HG03439 (cell line): ENCODE data around the gene AHSA1.
"Not testable (repeated sequence)": the region's sequence is repeated elsewhere in the genome, so short reads cannot be mapped to it uniquely, and the experiment has no call there.

Experiments
- ATAC-seq: cut with Tn5 transposase; IDR thresholded peaks from one replicate; pipeline ENCODE4 v1.9.1; 2021; ENCODE audit warnings: mild to moderate bottlenecking, moderate library complexity; ENCODE audit not compliant: unreplicated experiment

The AHSA1 gene

DNA sequence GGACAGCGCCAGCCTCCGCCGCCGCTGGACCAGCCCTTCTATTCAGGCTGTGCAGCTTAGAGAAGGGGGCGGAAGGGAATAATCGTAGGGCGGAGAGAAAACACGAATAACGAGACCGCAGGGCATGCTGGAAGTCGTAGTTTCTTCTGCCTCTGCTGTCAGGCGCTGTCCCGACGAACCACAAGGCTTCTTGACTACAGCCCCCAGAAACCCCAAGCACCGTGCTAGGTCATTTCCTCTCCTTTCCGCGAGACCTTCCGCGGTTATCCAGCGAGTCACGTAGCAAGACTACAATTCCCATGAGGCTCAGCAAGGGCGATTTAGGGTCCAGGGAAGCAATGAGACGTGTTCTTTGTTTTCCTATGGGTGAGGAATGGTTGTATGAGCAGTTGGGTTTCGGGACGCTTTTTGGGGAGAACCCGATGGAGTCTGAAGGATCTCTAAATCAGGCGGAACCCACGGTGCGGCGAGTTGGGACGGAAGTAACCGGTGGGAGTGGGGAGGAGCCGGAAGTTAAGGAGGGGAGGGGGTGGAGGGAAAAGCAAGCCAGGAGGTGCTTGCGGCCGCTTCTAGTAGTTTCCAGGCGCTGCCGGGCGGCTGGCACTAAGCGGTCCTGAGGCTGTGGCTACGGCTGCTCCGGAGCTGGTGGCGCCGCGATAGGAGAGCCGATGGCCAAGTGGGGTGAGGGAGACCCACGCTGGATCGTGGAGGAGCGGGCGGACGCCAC, at the start of gene AHSA1, which contains the start of gene VIPAS39:
Gene AHSA1, plus strand, starts transcription at position 572 of the 727 bp plus-strand sequence. Its CDS starts 97 bp downstream, at position 669.
Gene VIPAS39, minus strand, starts transcription at position 80 of the 727 bp plus-strand sequence. CDS start 3,499 bp downstream, outside the sequence.
- peak; percentile 91 for ATAC-seq

DNA sequence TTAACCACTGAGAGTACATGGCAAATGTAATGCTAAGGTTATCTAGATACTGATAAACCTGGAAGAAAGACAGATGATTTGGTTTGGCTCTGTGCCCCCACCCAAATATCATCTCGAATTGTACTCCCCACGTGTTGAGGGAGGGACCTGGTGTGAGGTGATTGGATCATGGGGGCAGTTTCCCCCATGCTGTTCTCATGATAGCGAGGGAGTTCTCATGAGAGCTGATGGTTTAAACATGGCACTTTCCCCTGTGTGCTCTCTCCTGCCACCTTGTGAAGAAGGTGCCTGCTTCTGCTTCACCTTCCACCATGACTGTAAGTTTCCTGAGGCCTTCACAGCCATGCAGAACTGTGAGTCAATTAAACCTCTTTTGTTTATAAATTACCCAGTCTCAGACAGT, 48.8 kb upstream of the AHSA1 start:
- no peak for ATAC-seq

DNA sequence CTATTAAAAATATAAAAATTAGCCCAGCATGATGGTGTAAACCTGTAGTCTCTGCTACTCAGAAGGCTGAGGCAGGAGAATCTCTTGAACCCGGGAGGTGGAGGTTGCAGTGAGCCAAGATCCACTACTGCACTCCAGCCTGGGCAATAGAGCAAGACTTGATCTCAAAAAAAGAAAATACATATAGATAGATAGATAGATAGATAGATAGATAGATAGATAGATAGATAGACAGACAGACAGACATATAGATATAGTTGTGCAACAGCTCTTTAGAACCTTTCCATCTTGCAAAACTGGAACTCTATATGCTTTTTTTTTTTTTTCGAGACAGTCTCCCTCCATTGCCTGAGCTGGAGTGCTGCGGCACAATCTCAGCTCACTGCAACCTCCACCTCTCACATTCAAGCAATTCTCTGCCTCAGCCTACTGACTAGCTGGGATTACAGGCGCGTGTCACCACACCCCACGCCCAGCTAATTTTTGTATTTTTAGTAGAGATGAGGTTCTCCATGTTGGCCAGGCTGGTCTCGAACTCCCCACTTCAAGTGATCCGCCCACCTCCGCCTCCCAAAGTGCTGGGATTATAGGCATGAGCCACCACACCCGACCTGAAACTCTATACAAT, 42.4 kb upstream of the AHSA1 start:
- ATAC-seq: not testable (repeated sequence)

DNA sequence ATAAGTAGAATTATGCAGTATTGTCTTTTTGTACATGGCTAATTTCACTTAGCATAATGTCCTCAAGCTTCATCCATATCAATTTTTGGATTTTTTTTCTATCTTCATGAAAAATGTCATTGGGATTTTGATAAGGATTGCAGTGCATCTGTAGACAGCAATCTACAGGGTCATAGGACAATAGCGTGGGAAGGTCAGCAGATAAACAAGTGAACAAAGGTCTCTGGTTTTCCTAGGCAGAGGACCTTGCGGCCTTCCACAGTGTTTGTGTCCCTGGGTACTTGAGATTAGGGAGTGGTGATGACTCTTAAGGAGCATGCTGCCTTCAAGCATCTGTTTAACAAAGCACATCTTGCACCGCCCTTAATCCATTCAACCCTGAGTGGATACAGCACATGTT, 41.8 kb upstream of the AHSA1 start:
- not testable (repeated sequence) for ATAC-seq

DNA sequence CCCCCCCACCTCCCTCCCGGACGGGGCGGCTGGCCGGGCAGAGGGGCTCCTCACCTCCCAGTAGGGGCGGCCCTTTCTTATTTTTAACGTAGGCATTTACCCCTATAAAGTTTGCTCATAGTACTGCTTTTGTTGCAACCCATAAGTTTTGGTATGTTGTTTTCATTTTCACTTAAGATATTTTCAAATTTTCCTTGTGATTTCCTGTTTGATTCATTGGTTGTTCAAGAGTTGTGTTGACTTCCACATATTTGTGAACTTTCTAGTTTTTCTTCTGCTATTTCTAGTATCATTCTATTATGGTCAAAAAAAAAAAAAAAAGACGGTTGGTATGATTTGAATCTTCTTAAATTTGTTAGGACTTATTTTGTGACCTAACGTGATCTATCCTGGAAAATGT, 41.1 kb upstream of the AHSA1 start:
- no peak for ATAC-seq

DNA sequence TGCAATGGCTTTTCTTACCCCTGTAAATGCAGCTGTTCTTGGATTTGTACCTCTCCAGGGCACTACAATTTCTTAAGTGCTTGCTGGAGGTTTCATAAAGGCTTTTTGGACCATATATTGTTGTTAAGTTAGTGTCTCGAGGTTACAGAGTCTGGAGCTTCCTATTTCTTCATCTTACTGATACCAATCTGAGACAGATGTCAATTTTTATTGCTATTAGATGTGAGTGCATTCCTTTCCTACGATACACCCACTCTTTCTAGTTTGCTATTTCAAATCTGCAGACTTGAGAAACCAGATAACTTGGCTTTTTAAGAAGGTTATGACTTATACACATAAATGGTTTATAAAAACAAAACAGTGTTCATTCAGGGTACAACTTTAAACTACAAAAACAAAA, 36.7 kb upstream of the AHSA1 start:
- ATAC-seq: no peak

DNA sequence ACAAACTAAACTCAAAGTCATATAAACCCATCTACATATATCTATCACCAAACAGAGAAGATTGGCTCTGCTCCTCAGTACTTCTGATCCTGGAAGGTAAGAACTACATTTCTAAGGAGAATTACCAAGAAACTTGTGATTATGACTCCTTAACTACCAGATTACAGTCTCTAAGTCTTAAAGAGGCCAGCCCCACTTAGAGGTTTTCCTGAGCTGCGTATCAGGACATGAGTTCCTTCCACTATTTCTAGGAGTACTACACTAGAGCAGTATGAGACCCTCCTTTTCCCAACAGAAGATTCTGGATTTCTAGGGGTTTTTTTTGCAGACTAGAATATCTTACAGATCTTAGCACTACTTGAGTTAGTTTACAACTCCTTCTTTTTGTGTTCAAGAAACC, 34.5 kb upstream of the AHSA1 start, which contains the start of gene NOXRED1:
Gene NOXRED1, minus strand, starts transcription at position 101 of the 400 bp plus-strand sequence. CDS start 634 bp downstream, outside the sequence.
- no peak for ATAC-seq

DNA sequence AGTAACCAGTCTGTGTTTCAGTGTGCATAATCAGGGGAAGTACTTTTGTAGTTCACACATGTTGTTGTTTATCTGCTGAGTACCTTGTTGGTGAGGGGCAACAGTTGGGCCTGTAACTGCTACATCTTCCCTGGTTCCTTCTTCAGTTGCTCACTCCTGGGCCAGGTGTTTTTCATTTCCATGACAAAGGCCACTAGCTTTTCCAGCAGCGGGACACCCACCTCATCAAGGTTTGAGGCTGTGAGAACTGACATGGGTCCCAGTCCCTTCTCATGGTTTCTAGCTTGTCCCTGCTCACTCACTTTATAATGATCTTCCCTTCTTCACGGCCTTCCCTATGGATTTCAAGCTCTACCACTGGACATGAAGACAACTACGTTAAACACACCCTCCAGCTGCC, 33.0 kb upstream of the AHSA1 start:
- ATAC-seq: no peak

DNA sequence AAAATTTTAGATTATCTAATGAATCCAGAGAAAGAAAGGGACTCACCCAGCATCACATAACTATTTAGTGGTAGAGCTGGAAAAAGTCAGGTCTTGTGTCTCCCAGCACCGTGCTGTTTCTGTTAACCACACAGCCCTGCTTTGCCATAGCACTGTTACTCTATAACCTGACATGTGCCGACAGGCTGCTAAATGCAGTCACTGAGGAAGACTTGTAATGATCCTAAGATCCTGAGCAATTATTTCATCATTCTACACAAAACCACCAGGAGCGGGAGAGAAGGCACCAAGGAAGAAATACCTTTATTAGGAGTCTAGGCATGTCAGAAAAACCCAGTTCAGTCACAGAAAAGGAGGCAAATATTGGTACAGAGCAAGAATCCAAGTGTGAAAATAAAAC, 31.5 kb upstream of the AHSA1 start:
- ATAC-seq: no peak

DNA sequence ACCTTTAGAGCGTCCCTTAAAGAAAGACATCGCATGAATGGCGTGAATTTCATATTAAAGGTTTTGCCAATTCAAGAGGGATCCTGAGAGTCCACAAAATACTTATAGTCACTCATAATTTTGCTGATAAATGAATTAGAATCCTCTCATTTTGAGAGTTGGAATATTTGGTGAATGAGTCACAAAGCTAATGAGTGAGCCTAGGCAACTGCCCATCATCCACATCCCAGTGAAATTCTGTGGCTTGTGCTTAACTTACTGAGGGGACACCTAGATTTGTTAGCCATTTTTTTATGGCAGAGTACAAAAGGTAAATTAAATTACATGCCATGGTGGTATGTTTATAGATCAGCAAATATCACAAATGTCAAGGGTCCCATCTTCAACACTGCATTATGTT, 21.9 kb upstream of the AHSA1 start:
- no peak for ATAC-seq

DNA sequence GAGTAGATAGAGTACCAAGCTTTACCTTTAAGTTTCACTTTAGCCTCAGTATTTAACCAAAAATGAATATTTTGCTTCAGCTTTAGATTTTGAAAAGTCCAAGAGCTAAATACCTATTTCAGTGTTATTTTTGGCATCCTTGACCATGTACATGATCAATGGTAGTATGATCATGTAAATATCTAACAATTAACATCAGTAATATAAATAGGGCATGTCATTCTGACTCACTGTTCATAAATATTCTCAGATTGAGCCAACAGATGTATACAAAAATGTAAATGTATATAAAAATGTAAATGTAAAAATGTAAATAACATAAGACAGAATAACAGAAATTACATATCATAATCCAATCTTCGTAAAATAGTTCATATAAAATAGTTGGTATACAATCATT, 19.3 kb upstream of the AHSA1 start:
- ATAC-seq: no peak

DNA sequence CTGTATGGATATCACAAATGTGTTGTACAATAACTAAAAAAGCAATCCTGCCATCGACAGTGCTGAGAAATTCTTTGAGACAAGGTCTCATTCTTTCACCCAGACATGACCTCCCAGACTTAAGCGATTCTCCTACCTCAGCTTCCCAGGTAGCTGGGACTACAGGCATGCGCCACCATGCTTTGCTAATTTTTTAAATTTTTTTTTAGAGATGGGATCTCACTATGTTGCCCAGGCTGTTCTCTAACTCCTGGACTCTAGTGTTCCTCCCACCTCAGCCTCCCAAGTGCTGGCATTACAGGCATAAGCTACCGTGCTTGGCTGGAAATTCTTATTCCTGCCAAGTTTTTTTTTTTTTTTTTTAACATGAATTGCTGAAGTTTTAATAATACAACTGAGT, 18.0 kb upstream of the AHSA1 start:
- ATAC-seq: no peak

DNA sequence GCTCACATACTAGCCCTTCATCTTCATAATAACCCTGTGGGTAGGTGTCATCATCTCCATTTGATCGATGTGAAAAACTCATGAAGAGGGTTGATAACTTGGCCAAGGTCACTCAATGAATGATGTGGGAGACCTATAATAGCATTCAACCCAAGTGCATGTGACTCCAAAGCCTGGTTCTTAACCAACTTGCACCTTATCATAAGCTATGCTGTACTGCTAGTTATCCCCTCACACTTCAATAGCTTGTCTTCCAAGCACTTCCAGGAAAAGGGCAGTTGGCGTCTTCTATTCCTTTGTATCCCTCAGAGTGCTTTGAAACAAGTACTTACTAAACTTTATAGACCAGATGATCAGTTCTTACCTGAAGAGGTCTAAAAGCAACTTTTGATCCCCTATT, 15.7 kb upstream of the AHSA1 start:
- ATAC-seq: no peak

DNA sequence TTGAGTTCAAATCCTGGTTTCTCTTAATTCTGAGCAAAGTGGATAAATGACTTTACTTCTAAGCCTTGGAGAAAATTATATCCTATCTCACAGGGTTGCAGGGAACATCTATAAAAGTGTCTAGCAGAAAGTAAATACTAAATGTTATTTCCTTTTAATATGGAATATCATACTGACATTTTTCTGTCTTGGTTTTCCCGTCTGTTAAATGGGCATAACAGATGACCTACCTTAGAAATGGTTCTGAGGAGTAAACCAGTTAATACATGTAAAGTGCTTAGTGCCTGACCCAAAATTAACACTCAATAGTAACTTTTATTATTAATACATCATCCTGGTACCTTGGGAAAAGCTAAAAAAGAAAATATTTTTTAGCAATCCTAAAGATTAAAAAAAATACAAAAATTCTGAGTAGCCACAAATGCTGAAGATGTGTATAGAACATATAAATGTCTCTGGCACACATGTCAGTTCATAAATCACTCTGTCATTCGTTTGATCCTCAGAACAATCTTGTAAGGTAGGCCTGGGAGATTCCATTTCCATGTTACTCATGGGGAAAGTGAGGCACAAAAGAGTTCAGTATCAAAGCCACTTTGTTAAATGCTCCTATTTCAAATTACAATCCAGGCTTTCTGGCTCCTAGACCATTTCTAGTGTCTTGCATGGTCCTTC, 1.8 kb upstream of the AHSA1 start:
- ATAC-seq: no peak

DNA sequence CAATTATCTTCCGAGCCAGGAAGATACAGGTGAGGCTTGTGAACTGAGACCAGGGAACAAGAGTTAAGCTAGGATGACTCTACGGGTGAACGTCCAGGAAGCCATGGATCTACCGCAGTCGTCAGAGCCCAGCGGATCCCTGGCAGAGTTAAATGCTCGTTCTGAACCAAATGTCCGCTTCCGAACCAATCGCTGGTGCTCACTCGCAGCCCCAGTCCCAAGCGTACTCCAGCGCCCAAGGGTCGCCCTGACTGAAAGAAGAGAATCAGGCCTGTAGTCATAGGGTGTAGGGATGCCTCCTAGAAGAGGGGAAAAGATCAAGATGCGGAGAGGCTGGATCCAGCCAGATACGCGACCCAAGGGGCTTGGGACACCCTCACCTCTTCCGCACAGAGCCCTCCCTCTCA, 775 bp upstream of the AHSA1 start:
- no peak for ATAC-seq

DNA sequence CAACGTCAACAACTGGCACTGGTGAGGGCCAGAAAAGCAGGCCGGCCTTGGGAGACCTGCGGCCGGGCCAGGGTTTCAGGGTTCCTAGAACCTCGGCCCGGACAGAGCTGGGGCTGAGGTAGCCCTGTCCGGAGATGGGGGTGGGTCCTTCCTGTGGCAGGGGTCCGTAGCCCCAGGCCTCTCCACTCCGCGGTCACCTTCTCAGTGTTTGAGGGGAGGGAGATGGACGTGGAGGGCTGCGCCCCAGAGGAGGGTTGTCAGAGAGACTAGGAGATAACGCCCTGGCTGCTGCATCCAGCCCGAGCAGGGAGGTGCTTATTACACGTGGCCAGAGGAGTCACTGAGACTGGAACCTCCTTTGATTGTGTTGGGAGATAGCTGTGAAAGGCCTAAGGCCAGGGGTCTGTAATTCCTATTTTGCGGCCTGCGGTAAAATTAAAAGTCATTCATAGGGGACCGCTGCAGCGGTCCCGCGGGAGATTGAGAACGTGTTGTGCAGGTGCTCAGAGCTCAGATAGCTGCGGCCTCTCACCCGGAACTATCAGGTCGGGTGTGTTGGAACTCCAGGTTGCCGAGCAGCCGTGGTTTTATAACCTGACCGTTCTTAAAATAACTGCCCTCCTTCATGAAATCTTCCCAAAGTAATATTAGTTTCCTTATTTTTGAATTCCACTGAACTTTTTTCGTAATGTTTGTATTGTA, 507 bp downstream of the AHSA1 start:
- ATAC-seq: peak; percentile 22

DNA sequence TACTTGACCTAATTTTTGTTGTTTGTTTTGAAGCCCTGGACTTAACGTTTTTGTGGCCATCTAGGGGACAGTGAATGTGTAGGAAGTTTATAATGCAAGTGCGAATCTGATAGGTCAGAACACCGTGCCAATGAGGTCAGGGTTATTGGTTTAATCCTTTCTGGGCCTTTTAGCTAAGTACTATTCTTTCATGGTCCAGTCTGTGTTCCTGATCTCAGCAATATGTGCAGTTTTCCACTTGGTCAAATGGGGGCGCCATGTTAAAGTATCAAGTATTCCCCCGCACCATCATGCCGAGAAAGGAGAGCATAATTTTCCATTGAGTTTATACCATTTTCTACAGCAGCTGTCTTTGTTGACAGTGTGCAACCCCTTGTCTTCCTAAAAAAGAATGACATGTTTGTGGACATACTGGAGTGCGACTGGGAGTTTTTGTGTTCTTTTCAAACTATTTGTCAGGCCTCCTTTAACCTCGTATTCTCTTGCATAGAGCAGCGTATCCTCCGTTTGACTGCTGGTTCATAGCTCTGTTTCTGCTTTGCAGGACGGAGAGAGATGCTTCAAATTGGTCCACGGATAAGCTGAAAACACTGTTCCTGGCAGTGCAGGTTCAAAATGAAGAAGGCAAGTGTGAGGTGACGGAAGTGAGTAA, 1.3 kb downstream of the AHSA1 start:
- no peak for ATAC-seq

DNA sequence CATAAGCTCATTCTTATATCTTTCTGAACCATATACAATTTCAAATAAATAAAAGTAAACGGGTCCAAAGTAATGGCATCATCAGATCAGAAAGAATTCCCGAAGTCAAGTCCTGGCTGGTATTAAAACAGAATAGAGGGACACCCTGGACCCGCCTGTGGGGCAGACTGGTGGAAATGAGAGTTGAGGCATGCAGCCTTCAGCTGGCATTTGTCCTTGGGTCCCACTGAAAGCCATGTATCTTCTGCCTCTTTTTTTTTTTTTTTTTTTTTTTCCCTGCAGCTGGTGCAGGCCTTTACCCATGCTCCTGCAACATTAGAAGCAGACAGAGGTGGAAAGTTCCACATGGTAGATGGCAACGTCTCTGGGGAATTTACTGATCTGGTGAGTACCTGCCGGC, 9.9 kb downstream of the AHSA1 start:
- ATAC-seq: no peak

DNA sequence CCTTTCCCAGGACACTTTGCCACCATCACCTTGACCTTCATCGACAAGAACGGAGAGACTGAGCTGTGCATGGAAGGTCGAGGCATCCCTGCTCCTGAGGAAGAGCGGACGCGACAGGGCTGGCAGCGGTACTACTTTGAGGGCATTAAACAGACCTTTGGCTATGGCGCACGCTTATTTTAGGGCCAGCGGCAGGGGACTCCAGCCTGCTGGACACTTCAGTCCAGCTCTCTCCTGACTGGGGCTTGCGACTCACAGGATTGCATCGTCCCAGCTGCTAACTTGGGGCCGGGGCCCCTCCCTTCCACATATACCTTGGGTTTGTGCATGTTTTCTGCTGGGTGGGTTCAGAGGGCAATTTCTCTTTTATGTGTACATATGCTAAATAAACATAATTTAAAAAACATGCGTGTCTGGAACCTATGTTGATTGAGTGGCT, 11.2 kb downstream of the AHSA1 start:
- ATAC-seq: no peak

DNA sequence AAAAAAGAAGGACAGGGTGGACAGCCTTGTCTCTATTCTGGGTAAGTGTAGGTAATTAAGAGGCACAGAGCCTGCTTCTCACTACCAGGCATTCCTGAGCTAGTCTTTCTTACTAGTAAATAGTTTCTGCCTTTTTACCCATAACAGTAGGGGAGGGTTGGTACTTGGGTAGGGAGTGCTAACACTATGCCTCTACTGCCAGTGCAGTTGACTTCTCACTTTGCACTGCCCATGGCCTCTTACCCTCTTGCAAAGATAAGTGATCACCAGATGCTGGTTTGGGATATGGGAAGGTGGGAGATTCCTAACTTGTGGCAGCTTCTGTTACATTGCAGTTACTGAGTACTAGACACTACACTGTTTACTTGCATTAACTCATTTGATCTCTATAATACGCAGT, 11.6 kb downstream of the AHSA1 start:
- no peak for ATAC-seq
